Fibroblast of lung (primary cell): ENCODE results near the gene SIAH3. TPM values are rescaled to one million over a fixed set of nuclear protein-coding genes. Genes with fewer than 3 reads are reported as not detected.

Experiments
- DNase-seq, 2 donors: peaks; one replicate each; pipeline versions ENCODE4 v3.0.0 to v3.0.0-alpha.2; 2010; ENCODE audit warnings: low read depth in 2 of 2
- H2AFZ ChIP-seq: 2 replicates; pipeline ENCODE4 v1.5.1; 2012; ENCODE audit warnings: low read length, control low read depth, inconsistent platforms
- H3K27ac ChIP-seq: 2 replicates; pipeline ENCODE4 v1.5.1; 2011; ENCODE audit warnings: low read length, control low read depth; ENCODE audit not compliant: insufficient read depth
- H3K27me3 ChIP-seq: 2 replicates; pipeline ENCODE4 v1.5.1; 2011; ENCODE audit warnings: mild to moderate bottlenecking, low read length; ENCODE audit not compliant: control insufficient read depth, insufficient read depth
- H3K36me3 ChIP-seq: 2 replicates; pipeline ENCODE4 v1.5.1; 2011; ENCODE audit warnings: low read length; ENCODE audit not compliant: control insufficient read depth, insufficient read depth
- H3K4me1 ChIP-seq: 2 replicates; pipeline ENCODE4 v1.5.1; 2011; ENCODE audit warnings: low read length; ENCODE audit not compliant: control insufficient read depth, insufficient read depth; ENCODE audit errors: extremely low read depth
- H3K4me2 ChIP-seq: 2 replicates; pipeline ENCODE4 v1.5.1; 2011; ENCODE audit warnings: low read length, control low read depth; ENCODE audit not compliant: insufficient read depth; ENCODE audit errors: extremely low read depth
- H3K4me3 ChIP-seq, 4 experiments: fragments of 200-600 bp in 1 of 4; sonication (generic) in 1 of 4; replicated peaks in 1 of 4; 2 replicates each; pipeline ENCODE4 v1.5.1; 2011 to 2016; ENCODE audit warnings: low read length in 4 of 4, low read depth in 3 of 4, mild to moderate bottlenecking in 3 of 4, control low read depth in 2 of 4, inconsistent platforms in 1 of 4, mixed read lengths in 1 of 4; ENCODE audit not compliant: insufficient read depth in 1 of 4; ENCODE audit errors: control extremely low read depth in 1 of 4
- H3K79me2 ChIP-seq: 2 replicates; pipeline ENCODE4 v1.5.1; 2012; ENCODE audit warnings: mild to moderate bottlenecking, low read length, inconsistent platforms; ENCODE audit not compliant: control insufficient read depth, insufficient read depth
- H3K9ac ChIP-seq: 2 replicates; pipeline ENCODE4 v1.5.1; 2011; ENCODE audit warnings: mild to moderate bottlenecking, low read length, control low read depth; ENCODE audit not compliant: insufficient read depth
- H3K9me3 ChIP-seq: 2 replicates; pipeline ENCODE4 v1.5.1; 2012; ENCODE audit warnings: low read depth, low read length; ENCODE audit not compliant: control insufficient read depth, insufficient read depth
- H4K20me1 ChIP-seq: 2 replicates; pipeline ENCODE4 v1.5.1; 2011; ENCODE audit warnings: low read length; ENCODE audit not compliant: control insufficient read depth, insufficient read depth; ENCODE audit errors: extremely low read depth
- EZH2 ChIP-seq: IDR thresholded peaks from 2 replicates; pipeline ENCODE4 v1.5.1; 2012; ENCODE audit warnings: low read length, control low read depth, mild to moderate bottlenecking; ENCODE audit errors: missing control alignments
- polyA plus RNA-seq, 2 donors: library from polyadenylated mRNA; depleted of rRNA in 1 of 2; stranded (reverse) in 1 of 2; unstranded in 1 of 2; fragments of >200 nt; gene quantifications; 2 replicates each; pipeline ENCODE4 v1.2.1, GENCODE V29; 2011 to 2012; ENCODE audit warnings: missing spikeins in 1 of 2
- total RNA-seq: library from RNA; depleted of rRNA; stranded (reverse); fragments of >200 nt; gene quantifications from 2 replicates; pipeline ENCODE4 v1.2.1, GENCODE V29; 2014
- TF ChIP-seq, protein P1 (sequence below), 2 donors: IDR thresholded peaks in 1 of 2; conservative IDR thresholded peaks in 1 of 2; 1 replicate in 1 of 2; 2 replicates in 1 of 2; pipeline ENCODE4 v1.5.1; 2011 to 2012; ENCODE audit warnings: low read length in 2 of 2, control low read depth in 1 of 2, inconsistent platforms in 1 of 2, low read depth in 1 of 2, mild to moderate bottlenecking in 1 of 2

SIAH3 gene
- total and polyA plus RNA-seq, 2 donors (not counting 1 experiment from before 2014, with no cell fraction given) = not detected

DNA sequence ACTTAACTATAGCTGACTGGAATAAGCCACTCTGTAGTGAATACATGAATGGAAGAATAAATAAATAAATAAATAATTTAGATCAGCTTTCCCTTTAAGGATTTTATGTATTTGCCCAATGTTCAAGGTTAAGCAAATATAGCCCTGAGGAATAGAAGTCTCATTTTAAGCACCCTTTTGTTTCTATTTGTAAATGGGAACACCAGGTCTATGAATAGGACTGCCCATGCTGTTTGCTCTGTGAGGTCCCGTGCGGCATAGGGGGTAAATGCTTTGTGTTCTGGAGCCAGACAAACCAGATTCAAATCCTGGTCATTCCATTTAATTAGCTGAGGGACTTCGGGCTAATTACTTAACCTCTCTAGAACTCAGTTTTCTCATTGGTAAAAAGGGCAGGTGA is 120.1 kb downstream of the SIAH3 start:
- DNase-seq = no peak
- no peaks in the 10 kb centered on the region for H3K79me2 ChIP-seq
- no peak overlapping the region for H3K4me3 ChIP-seq
- H3K9ac ChIP-seq = no peak overlapping the region
- no peaks in the 10 kb centered on the region for H4K20me1 ChIP-seq
- H3K36me3 ChIP-seq = no peaks in the 10 kb centered on the region
- no peaks in the 10 kb centered on the region for H3K27me3 ChIP-seq
- no peak overlapping the region for H3K27ac ChIP-seq
- H3K4me1 ChIP-seq = no peaks in the 10 kb centered on the region
- H2AFZ ChIP-seq = no peak overlapping the region
- no peak overlapping the region for H3K4me2 ChIP-seq
- H3K9me3 ChIP-seq = no peaks in the 10 kb centered on the region
- TF ChIP-seq, protein P1, sequence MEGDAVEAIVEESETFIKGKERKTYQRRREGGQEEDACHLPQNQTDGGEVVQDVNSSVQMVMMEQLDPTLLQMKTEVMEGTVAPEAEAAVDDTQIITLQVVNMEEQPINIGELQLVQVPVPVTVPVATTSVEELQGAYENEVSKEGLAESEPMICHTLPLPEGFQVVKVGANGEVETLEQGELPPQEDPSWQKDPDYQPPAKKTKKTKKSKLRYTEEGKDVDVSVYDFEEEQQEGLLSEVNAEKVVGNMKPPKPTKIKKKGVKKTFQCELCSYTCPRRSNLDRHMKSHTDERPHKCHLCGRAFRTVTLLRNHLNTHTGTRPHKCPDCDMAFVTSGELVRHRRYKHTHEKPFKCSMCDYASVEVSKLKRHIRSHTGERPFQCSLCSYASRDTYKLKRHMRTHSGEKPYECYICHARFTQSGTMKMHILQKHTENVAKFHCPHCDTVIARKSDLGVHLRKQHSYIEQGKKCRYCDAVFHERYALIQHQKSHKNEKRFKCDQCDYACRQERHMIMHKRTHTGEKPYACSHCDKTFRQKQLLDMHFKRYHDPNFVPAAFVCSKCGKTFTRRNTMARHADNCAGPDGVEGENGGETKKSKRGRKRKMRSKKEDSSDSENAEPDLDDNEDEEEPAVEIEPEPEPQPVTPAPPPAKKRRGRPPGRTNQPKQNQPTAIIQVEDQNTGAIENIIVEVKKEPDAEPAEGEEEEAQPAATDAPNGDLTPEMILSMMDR (conservative IDR thresholded peaks at IDR 0.05 in 1 of 2, IDR thresholded peaks at IDR 0.05 in 1 of 2; ENCODE audit: low read depth in 1 of 2, low read length in 2 of 2) = no peak
- no peak for TF ChIP-seq EZH2

DNA sequence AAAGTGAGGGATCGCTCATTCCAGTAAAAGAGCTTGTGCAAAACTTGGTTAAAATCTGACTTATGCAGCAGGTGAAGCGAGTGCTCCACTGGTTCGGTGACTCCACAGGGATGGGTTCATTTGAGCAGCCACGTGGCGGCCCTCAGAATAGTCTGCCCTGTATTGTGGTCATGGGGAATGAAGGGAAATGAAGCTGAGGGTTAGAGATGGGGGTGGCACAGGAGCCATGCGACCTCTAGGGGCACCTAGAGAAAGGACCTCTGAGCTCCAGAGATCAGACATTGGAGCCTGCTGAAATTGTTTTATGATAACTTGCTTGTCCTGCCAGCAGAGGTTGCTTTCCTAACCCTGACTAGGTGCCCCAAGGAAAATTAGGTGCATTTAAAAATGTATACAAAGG is 122.8 kb downstream of the SIAH3 start:
- H3K4me1 ChIP-seq = no peaks in the 10 kb centered on the region
- no peaks in the 10 kb centered on the region for H4K20me1 ChIP-seq
- peaks cover 2% of the 10 kb centered on the region for H3K27me3 ChIP-seq
- H3K79me2 ChIP-seq = no peaks in the 10 kb centered on the region
- no peaks in the 10 kb centered on the region for H3K36me3 ChIP-seq
- no peak for DNase-seq
- H3K4me3 ChIP-seq = no peak overlapping the region
- no peak overlapping the region for H3K9ac ChIP-seq
- H3K9me3 ChIP-seq = no peaks in the 10 kb centered on the region
- H2AFZ ChIP-seq = no peak overlapping the region
- H3K4me2 ChIP-seq = no peak overlapping the region
- no peak overlapping the region for H3K27ac ChIP-seq
- no peak for TF ChIP-seq EZH2
- TF ChIP-seq, protein P1 (conservative IDR thresholded peaks at IDR 0.05 in 1 of 2, IDR thresholded peaks at IDR 0.05 in 1 of 2; ENCODE audit: low read depth in 1 of 2, low read length in 2 of 2) = no peak

Other genes with a start within 250 kb of the SIAH3 start
- gene ERICH6B, start 236.0 kb downstream of the SIAH3 start, total RNA-seq = not detected in 2 replicates
- gene ERICH6B, start 236.0 kb downstream of the SIAH3 start, polyA plus RNA-seq = not detected in 2 replicates
- not detected in 2 replicates for gene CBY2, start 149.4 kb downstream of the SIAH3 start, total RNA-seq
- not detected in 2 replicates for gene CBY2, start 149.4 kb downstream of the SIAH3 start, polyA plus RNA-seq
- 19.0 and 21.8 TPM in 2 replicates for gene ZC3H13, start 201.0 kb upstream of the SIAH3 start, total RNA-seq
- gene ZC3H13, start 201.0 kb upstream of the SIAH3 start, polyA plus RNA-seq = 4.5 and 5.8 TPM in 2 replicates